Measurements from ENCODE around the gene ZC3H7A.
"Not testable (repeated sequence)": the region's sequence is repeated elsewhere in the genome, so short reads cannot be mapped to it uniquely, and the experiment has no call there.

The ZC3H7A gene

GRCh38 chr16:11799509-11800381 is 2.7 kb upstream of the ZC3H7A start:
- no peak for DNase-seq

- no peak for DNase-seq
These were observed 1.9 kb upstream of the ZC3H7A start for GRCh38 chr16:11799017-11799381.

GRCh38 chr16:11797957-11798299 is 870 bp upstream of the ZC3H7A start:
- DNase-seq, result peak; percentile 46

DNA sequence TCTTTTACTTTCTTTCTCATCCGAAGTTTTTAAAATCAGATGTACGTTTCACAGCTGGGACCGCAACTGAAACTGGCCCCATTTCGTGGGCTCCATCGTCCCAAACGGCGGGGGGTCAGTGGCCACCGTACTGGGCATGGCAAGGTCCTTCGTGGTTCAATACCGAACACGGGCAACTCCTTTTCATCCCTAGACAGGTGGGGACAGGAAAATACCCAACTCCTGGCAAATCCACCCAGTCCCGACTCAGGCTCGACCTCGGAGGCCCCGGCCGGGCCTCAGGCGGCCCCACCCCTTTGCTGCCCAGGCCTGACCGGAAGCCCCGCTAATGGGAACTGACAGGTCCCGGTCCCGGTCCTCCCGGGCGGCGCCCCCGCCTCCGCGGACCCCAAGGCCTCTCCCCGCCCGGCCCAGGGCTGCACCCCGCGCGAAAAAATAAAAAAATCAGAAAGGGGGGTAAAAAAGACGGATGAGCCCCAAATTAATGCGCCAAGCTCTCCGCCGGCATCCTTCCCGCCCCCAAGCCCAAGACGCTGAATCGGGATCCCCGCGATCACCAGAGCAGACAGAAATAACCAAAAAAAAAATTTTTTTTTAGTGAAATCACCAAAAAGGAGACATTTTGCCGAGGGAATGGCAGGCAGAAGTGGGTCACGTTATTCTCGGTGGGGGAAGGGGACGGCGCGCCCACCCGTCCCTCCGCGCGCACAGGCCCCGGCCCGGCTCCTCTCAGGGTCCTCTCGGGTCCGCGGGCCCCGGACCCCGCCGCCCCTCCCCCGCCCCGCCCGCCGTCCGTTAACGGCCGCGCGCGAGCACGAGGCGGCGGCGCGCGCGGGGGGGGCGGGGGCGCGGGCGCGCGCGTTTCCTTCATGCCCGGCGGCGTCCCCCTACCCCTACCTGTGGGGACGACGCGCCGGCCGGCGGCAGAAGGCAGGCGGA is 562 bp downstream of the ZC3H7A start:
- DNase-seq, result peak; percentile 56

- DNase-seq, result no peak
These were observed 1.2 kb downstream of the ZC3H7A start for GRCh38 chr16:11795887-11796226.

GRCh38 chr16:11794996-11795886 is 1.8 kb downstream of the ZC3H7A start:
- no peak for DNase-seq

GRCh38 chr16:11794447-11794846 is 2.6 kb downstream of the ZC3H7A start:
- no peak for DNase-seq

DNA sequence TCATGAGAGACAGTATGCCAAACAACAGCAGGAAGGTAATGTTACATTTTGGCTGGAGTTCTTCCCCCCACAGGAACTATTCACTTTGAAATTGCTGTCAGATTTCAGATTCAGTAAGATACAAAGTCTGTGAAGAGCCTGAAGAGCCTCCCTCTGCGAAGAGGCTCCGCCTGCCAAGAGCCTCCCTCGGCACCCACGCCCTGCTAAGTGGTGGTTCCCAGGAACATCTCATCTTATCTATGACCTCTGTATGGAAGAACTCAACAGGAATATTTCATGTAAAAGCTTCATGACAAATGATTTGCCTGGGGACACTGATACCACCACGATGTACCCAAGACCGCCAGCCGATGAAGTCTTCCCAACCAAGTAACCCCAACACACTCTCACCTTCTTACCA is 3.2 kb downstream of the ZC3H7A start:
- DNase-seq, result no peak

DNA sequence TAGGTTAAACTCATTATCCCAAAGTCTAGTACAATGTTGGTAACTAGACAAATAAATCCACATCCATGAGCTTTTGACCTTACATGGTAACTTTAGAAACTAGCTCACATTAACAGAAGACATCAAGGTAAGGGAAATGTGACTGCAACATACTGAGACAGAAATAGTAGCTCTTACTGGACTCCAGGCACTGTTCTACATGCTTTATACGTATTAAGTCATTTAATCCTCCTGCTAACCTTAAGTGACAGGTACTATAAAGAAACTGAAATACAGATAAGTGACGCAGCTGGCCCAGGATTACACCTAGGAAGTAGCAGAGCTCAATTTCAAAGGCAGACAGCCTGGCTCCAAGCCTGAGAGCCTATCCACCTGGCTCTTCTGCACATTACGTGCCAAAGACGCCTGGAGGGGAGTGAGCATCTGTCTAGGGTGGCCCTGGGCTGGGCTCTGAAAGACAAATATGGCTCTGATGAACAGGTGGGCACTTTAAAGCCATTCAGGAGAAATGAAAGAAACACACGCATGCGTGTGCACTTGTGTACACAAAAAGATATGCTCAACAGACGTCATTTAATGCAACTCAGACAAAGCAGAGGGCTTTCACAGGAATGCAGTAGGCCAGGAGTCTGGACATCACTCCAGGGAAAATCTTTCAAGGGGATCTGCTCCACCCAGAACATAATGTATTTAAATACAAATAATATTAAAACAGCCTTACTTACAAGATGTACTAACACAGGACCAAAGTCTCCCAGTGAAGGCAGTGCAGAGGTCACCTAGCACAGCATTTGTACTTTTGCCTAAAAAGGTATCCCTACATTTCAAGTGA is 4.4 kb downstream of the ZC3H7A start:
- DNase-seq, result peak; percentile 98

DNA sequence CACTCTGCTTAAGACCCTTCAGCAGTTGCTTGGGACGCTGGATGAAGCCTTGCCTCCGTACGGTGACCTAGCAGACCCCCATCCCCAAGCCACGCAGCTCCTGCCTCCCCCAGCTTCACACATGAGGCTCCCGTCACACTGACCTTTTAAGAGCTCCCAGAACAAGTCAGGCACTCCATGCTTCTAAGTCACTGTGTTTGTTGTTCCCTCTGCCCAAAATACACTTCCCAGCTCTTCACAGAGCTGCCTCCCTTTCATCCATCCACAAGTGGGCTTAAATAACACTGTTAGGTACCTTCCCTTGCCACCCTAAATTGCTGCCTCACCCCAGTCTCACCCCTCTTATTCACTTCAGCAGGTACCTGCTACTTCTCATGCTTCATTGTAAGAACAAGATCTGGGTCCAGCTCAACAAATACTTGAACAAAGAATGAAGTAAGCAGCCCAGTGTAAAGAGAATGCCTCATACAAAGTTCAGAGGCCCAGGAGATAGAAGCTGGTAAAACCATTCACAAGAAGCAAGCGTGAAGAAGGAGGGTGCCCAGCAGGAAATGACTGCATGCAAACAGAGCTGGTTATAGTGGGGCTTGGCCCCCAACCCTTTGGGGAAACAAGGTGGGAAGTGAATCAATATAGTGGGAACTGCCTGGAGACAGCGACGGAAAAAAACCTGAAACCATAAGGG is 5.8 kb downstream of the ZC3H7A start:
- no peak for DNase-seq

GRCh38 chr16:11788914-11789313 is 8.1 kb downstream of the ZC3H7A start:
- no peak for DNase-seq

GRCh38 chr16:11784980-11785599 is 12.0 kb downstream of the ZC3H7A start:
- not testable (repeated sequence) for DNase-seq

DNA sequence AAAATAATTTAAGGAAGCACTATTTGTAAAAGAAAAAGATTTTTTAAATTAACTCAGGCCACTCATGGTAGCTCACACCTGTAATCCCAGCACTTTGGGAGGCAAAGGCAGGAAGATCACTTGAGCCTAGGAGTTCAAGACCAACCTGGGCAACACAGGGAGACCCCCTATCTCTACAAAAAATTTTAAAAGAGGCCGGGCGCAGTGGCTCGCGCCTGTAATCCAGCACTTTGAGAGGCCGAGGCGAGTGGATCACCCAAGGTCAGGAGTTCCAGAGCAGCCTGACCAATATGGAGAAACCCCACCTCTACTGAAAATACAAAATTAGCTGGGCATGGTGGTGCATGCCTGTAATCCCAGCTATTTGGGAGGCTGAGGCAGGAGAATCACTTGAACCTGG is 12.7 kb downstream of the ZC3H7A start:
- DNase-seq, result not testable (repeated sequence)

GRCh38 chr16:11784038-11784369 is 13.1 kb downstream of the ZC3H7A start:
- no peak for DNase-seq

DNA sequence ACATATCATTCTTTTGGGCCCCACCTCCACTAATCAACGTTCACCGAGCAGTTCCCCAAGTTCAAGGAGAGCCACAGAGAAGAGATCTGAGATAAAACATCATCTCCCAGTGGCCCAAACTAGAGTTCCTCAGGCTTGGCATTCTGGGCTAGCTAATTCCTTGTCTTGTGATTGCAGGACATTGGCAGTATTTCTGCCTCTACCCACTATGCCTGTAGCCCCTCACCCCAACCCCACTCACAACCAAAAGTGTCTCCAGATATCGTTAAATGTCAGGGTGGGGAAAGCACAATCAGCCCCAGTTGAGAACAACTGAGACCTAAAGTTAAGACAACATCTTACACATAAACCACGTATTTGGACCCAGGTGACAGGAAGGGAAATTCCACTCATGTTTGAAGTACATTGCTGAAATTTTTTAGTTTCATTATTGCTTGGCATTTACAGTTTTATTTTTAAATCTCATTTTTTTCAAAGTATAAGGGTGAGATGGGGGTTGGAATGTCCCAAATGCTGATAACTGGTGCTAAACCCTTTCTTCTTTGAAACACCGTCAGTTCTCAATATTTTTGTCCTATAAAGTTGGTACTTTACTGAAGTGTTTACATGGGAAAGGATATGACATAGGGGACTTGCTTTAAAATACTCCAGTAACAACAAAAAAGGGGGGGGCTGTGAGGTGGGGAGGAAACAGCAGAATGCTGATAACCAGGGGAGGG is 13.6 kb downstream of the ZC3H7A start:
- DNase-seq, result no peak

- peak; percentile 56 for DNase-seq
These were observed 15.3 kb downstream of the ZC3H7A start for GRCh38 chr16:11781773-11782172.

- DNase-seq, result no peak
These were observed 15.9 kb downstream of the ZC3H7A start for GRCh38 chr16:11780991-11781680.

DNA sequence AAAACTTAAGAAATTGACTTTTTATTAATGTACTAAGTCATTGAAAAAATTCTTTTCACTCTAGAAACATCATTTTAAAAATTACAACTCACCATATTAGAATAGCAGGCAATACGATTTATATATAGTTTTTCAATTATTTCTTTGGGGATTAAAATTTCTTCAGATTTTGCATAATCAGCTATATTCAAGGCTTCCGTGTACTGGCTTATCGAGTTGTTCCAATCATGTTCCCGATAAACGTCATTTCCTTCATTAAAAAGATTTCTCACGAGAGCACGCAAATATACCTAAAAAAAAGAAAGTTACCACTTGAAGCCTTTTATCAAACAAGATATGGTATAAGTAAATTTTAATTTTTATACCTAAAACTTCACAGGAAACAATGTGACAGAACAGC is 18.0 kb downstream of the ZC3H7A start:
- DNase-seq, result no peak

GRCh38 chr16:11774065-11774626 is 22.9 kb downstream of the ZC3H7A start:
- no peak for DNase-seq

Measured in NCI-H146 (cell line).